SK-N-SH (cell line): Measurements from ENCODE around the gene ACACB. TPM values are rescaled to one million over a fixed set of nuclear protein-coding genes. Genes with fewer than 3 reads are reported as not detected.

Experiments
- CTCF ChIA-PET: fragments of 300-600, 350-600 bp; formaldehyde crosslinking; extraction: SDS; loops from one replicate; lab custom pipeline; 2021; lab: Yijun Ruan, JAX
- POLR2A ChIA-PET: fragments of 350-600 bp; sonication (Branson Sonifier 250); formaldehyde crosslinking; extraction: SDS; loops from one replicate; lab custom pipeline; 2020; ENCODE audit warnings: antibody characterized with exemption, inconsistent platforms; lab: Yijun Ruan, JAX
- DNase-seq: peaks from one replicate; pipeline ENCODE4 v3.0.0; 2012
- H2AFZ ChIP-seq: fragments of 200-600 bp; sonication (generic); 2 replicates; pipeline ENCODE4 v1.8.1; 2016; ENCODE audit warnings: antibody characterized with exemption, mild to moderate bottlenecking, low read depth
- H3F3A ChIP-seq: fragments of 200-600 bp; sonication (generic); replicated peaks from 2 replicates; pipeline ENCODE3; 2016; ENCODE audit warnings: antibody characterized with exemption, mild to moderate bottlenecking; ENCODE audit not compliant: insufficient read depth
- H3K27ac ChIP-seq, 2 experiments: fragments of 200-500 bp in 1 of 2; fragments of 200-600 bp in 1 of 2; sonication (Bioruptor generic) in 1 of 2; sonication (generic), shearing (Covaris generic) in 1 of 2; 2 replicates each; pipeline versions ENCODE4 v1.5.1 to v1.6.1; 2014 to 2016; ENCODE audit warnings: low read depth in 2 of 2, inconsistent platforms in 1 of 2, low read length in 1 of 2, mild to moderate bottlenecking in 1 of 2, mixed read lengths in 1 of 2
- H3K27me3 ChIP-seq: fragments of 200-600 bp; sonication (generic), shearing (Covaris generic); 2 replicates; pipeline ENCODE4 v1.6.1; 2016; ENCODE audit warnings: mixed run types; ENCODE audit not compliant: insufficient read depth
- H3K36me3 ChIP-seq, 2 experiments: fragments of 200-500 bp in 1 of 2; fragments of 200-600 bp in 1 of 2; sonication (Bioruptor generic) in 1 of 2; sonication (generic) in 1 of 2; replicated peaks in 1 of 2; 2 replicates each; pipeline versions ENCODE3 to v1.5.1; 2014 to 2016; ENCODE audit warnings: low read length in 1 of 2, mild to moderate bottlenecking in 1 of 2; ENCODE audit not compliant: insufficient read depth in 2 of 2, control insufficient read depth in 1 of 2
- H3K4me1 ChIP-seq, 2 experiments: fragments of 200-500 bp in 1 of 2; fragments of 200-600 bp in 1 of 2; sonication (Bioruptor generic) in 1 of 2; sonication (generic), shearing (Covaris generic) in 1 of 2; 2 replicates each; pipeline versions ENCODE4 v1.5.1 to v1.6.1; 2014 to 2016; ENCODE audit warnings: low read depth in 1 of 2, low read length in 1 of 2, mixed run types in 1 of 2; ENCODE audit not compliant: insufficient read depth in 2 of 2, control insufficient read depth in 1 of 2
- H3K4me2 ChIP-seq: fragments of 200-600 bp; sonication (generic), shearing (Covaris generic); 2 replicates; pipeline ENCODE4 v1.6.1; 2017; ENCODE audit warnings: mixed run types
- H3K4me3 ChIP-seq, 2 experiments: fragments of 200-500 bp in 1 of 2; fragments of 200-600 bp in 1 of 2; sonication (Bioruptor generic) in 1 of 2; sonication (generic), shearing (Covaris generic) in 1 of 2; 2 replicates each; pipeline versions ENCODE4 v1.5.1 to v1.8.1; 2014 to 2016; ENCODE audit warnings: low read depth in 2 of 2, inconsistent platforms in 1 of 2, low read length in 1 of 2, mild to moderate bottlenecking in 1 of 2, mixed read lengths in 1 of 2, moderate library complexity in 1 of 2
- H3K79me2 ChIP-seq: fragments of 200-600 bp; sonication (generic); 2 replicates; pipeline ENCODE4 v1.8.1; 2017; ENCODE audit warnings: mild to moderate bottlenecking; ENCODE audit not compliant: insufficient read depth
- H3K9ac ChIP-seq: fragments of 200-600 bp; sonication (generic); 2 replicates; pipeline ENCODE4 v1.6.1; 2017; ENCODE audit warnings: mixed run types
- H3K9me2 ChIP-seq: fragments of 200-600 bp; sonication (generic); 2 replicates; pipeline ENCODE4 v1.6.1; 2017; ENCODE audit warnings: mixed run types
- H3K9me3 ChIP-seq: fragments of 200-600 bp; sonication (generic); 2 replicates; pipeline ENCODE4 v1.6.1; 2017; ENCODE audit warnings: mixed run types, mild to moderate bottlenecking, moderate library complexity
- H4K20me1 ChIP-seq: fragments of 200-600 bp; sonication (generic); 2 replicates; pipeline ENCODE4 v1.6.1; 2017; ENCODE audit warnings: mild to moderate bottlenecking, mixed run types; ENCODE audit not compliant: insufficient read depth
- CHD2 ChIP-seq: fragments of 150-350 bp; IDR thresholded peaks from 2 replicates; pipeline ENCODE4 v1.6.1; 2018; ENCODE audit warnings: low read length; ENCODE audit not compliant: partially characterized antibody
- EP300 ChIP-seq, 2 experiments: IDR thresholded peaks; 2 replicates each; pipeline versions ENCODE4 v1.4.0 to v1.6.1; 2012; ENCODE audit warnings: borderline replicate concordance in 1 of 2, low read depth in 1 of 2, low read length in 1 of 2
- EZH2phosphoT487 ChIP-seq: fragments of 200-600 bp; sonication (generic); IDR thresholded peaks from 2 replicates; pipeline ENCODE4 v1.6.1; 2017; ENCODE audit warnings: low read depth, mixed run types, mild to moderate bottlenecking, antibody characterized with exemption, moderate library complexity, borderline replicate concordance
- FOXJ3 ChIP-seq: sonication (generic); formaldehyde crosslinking; IDR thresholded peaks from 2 replicates; pipeline ENCODE4 v1.5.1; 2020; ENCODE audit warnings: mild to moderate bottlenecking, missing genetic modification reagents
- FOXM1 ChIP-seq: IDR thresholded peaks from 2 replicates; pipeline ENCODE4 v1.4.0; 2012; ENCODE audit warnings: low read depth, mild to moderate bottlenecking
- GATA2 ChIP-seq: sonication (generic); formaldehyde crosslinking; IDR thresholded peaks from 2 replicates; pipeline ENCODE4 v1.5.0; 2020; ENCODE audit warnings: mild to moderate bottlenecking, missing genetic modification reagents
- JUND ChIP-seq: IDR thresholded peaks from 2 replicates; pipeline ENCODE4 v1.4.0; 2012
- NFIC ChIP-seq: IDR thresholded peaks from 2 replicates; pipeline ENCODE4 v1.4.0; 2012; ENCODE audit warnings: borderline replicate concordance
- REST ChIP-seq: IDR thresholded peaks from 2 replicates; pipeline ENCODE4 v1.6.1; 2012; ENCODE audit warnings: mild to moderate bottlenecking, low read depth, low read length, moderate library complexity
- RFX5 ChIP-seq: IDR thresholded peaks from 2 replicates; pipeline ENCODE4 v1.6.1; 2012; ENCODE audit warnings: mild to moderate bottlenecking, improper control_type of control experiment, low read length
- TAF1 ChIP-seq: IDR thresholded peaks from 2 replicates; pipeline ENCODE4 v1.6.1; 2012; ENCODE audit warnings: low read depth, mild to moderate bottlenecking, low read length, moderate library complexity, borderline replicate concordance
- TCF12 ChIP-seq: IDR thresholded peaks from 2 replicates; pipeline ENCODE4 v1.4.0; 2012
- YY1 ChIP-seq: IDR thresholded peaks from 2 replicates; pipeline ENCODE4 v1.4.0; 2012; ENCODE audit warnings: low read depth, mild to moderate bottlenecking
- ZBTB33 ChIP-seq: IDR thresholded peaks from 2 replicates; pipeline ENCODE4 v1.4.0; 2012; ENCODE audit warnings: low read depth, borderline replicate concordance
- WGBS: methylation state at CpG from one replicate; pipeline ENCODE4 v1.1.6; 2017; ENCODE audit warnings: low lambda C conversion rate; 5-methylcytosine and 5-hydroxymethylcytosine counted together
- polyA plus RNA-seq, 3 experiments: library from polyadenylated mRNA; depleted of rRNA; stranded (reverse); fragments of >200 nt; gene quantifications; 2 replicates each; pipeline ENCODE4 v1.2.3, GENCODE V29; 2012
- TF ChIP-seq, protein P1 (sequence below): fragments of 200-600 bp; sonication (generic); IDR thresholded peaks from 2 replicates; pipeline ENCODE4 v1.6.1; 2017; ENCODE audit warnings: antibody characterized with exemption, mild to moderate bottlenecking, moderate library complexity
- TF ChIP-seq, protein P2 (sequence below): fragments of 150-350 bp; IDR thresholded peaks from 2 replicates; pipeline ENCODE4 v1.6.1; 2016; ENCODE audit warnings: mild to moderate bottlenecking, low read depth, low read length
- TF ChIP-seq, protein P3 (sequence below): IDR thresholded peaks from 2 replicates; pipeline ENCODE4 v1.4.0; 2012; ENCODE audit warnings: low read depth

ACACB gene
- polyA plus RNA-seq, 1 of the 3 experiments (the other 2 are of a cell fraction): 6.1 TPM

- POLR2A ChIA-PET: no interaction called here
- Histone ChIP-seq H3K9me3 (no peaks in the 10 kb centered on the region), H3K27ac (no peak overlapping the region), H4K20me1 (no peaks in the 10 kb centered on the region), H3K4me3 (no peak overlapping the region), H3F3A (no peaks in the 10 kb centered on the region), H3K4me2 (no peak overlapping the region), H3K27me3 (no peaks in the 10 kb centered on the region), H3K79me2 (no peaks in the 10 kb centered on the region), H2AFZ (no peak overlapping the region), H3K9me2 (no peaks in the 10 kb centered on the region), H3K4me1 (peaks cover 0 to 8% of the 10 kb centered on the region in 2 experiments; a peak in 1 of 4 replicates), H3K36me3 (peaks cover 0 to 4% of the 10 kb centered on the region in 2 experiments), H3K9ac (no peak overlapping the region)
- CTCF ChIA-PET: interaction anchor here (0.8 to 9.6 kb wide), 5 partner anchors 47 to 133 kb away, joined by 3 to 127 read pairs (median 7); no protein-coding TSS in a partner anchor
- 72% methylated on average over 2 of the region's 2 CpGs for WGBS
- no peak for DNase-seq
- TF ChIP-seq YY1: no peak
- TF ChIP-seq GATA2 (CRISPR knock-in tag): no peak
- no peak for TF ChIP-seq NFIC
- no peak for TF ChIP-seq EP300 (IDR thresholded peaks at IDR 0.05; ENCODE audit: borderline replicate concordance in 1 of 2, low read depth in 1 of 2, low read length in 1 of 2)
- TF ChIP-seq TCF12: no peak
- TF ChIP-seq CHD2: no peak
- TF ChIP-seq ZBTB33: no peak
- TF ChIP-seq TAF1: no peak
- no peak for TF ChIP-seq FOXJ3 (CRISPR knock-in tag)
- TF ChIP-seq, protein P1, sequence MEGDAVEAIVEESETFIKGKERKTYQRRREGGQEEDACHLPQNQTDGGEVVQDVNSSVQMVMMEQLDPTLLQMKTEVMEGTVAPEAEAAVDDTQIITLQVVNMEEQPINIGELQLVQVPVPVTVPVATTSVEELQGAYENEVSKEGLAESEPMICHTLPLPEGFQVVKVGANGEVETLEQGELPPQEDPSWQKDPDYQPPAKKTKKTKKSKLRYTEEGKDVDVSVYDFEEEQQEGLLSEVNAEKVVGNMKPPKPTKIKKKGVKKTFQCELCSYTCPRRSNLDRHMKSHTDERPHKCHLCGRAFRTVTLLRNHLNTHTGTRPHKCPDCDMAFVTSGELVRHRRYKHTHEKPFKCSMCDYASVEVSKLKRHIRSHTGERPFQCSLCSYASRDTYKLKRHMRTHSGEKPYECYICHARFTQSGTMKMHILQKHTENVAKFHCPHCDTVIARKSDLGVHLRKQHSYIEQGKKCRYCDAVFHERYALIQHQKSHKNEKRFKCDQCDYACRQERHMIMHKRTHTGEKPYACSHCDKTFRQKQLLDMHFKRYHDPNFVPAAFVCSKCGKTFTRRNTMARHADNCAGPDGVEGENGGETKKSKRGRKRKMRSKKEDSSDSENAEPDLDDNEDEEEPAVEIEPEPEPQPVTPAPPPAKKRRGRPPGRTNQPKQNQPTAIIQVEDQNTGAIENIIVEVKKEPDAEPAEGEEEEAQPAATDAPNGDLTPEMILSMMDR: no peak
- TF ChIP-seq, protein P2, sequence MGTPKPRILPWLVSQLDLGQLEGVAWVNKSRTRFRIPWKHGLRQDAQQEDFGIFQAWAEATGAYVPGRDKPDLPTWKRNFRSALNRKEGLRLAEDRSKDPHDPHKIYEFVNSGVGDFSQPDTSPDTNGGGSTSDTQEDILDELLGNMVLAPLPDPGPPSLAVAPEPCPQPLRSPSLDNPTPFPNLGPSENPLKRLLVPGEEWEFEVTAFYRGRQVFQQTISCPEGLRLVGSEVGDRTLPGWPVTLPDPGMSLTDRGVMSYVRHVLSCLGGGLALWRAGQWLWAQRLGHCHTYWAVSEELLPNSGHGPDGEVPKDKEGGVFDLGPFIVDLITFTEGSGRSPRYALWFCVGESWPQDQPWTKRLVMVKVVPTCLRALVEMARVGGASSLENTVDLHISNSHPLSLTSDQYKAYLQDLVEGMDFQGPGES: no peak
- TF ChIP-seq JUND: no peak
- TF ChIP-seq FOXM1: no peak
- TF ChIP-seq EZH2phosphoT487: no peak
- TF ChIP-seq RFX5: no peak
- no peak for TF ChIP-seq REST
- TF ChIP-seq, protein P3, sequence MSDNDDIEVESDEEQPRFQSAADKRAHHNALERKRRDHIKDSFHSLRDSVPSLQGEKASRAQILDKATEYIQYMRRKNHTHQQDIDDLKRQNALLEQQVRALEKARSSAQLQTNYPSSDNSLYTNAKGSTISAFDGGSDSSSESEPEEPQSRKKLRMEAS: no peak
Measured at GRCh38 chr12:109261939-109262338, 145.6 kb downstream of the ACACB start.
